Fibroblast of lung (primary cell): ENCODE measurements around the gene KCNK10.

Experiments used
- CTCF ChIP-seq, 2 donors: IDR thresholded peaks in 1 of 2; conservative IDR thresholded peaks in 1 of 2; 1 replicate in 1 of 2; 2 replicates in 1 of 2; pipeline ENCODE4 v1.5.1; 2011 to 2012; ENCODE audit warnings: low read length in 2 of 2, control low read depth in 1 of 2, inconsistent platforms in 1 of 2, low read depth in 1 of 2, mild to moderate bottlenecking in 1 of 2
- EZH2 ChIP-seq: IDR thresholded peaks from 2 replicates; pipeline ENCODE4 v1.5.1; 2012; ENCODE audit warnings: low read length, control low read depth, mild to moderate bottlenecking; ENCODE audit errors: missing control alignments

- no peak for TF ChIP-seq CTCF (conservative IDR thresholded peaks at IDR 0.05 in 1 of 2, IDR thresholded peaks at IDR 0.05 in 1 of 2; ENCODE audit: low read depth in 1 of 2, low read length in 2 of 2)
- no peak for TF ChIP-seq EZH2
These were observed 65.0 kb downstream of the KCNK10 start for GRCh38 chr14:88258021-88258420.
